ENCODE results near the gene GRK1.

GRK1 gene

DNA sequence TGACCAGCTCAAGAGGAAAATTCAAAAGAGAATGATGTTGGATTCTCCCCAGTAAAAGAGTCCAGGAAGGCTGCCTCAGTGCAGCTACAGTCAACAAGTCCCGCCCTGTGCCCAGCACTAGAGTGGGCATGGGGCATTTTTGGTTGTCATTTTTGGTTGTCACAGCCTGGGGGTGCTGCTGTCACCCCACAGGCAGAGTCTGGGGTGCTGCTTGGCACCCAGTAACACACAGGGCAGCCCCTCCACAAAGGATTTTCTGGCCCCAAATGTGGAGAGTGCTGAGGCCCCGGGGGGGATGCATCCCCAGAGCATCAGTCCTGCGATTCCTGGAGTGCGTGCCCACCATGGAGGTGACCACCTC is 63.8 kb downstream of the GRK1 start:
- DNase-seq = no peak

DNA sequence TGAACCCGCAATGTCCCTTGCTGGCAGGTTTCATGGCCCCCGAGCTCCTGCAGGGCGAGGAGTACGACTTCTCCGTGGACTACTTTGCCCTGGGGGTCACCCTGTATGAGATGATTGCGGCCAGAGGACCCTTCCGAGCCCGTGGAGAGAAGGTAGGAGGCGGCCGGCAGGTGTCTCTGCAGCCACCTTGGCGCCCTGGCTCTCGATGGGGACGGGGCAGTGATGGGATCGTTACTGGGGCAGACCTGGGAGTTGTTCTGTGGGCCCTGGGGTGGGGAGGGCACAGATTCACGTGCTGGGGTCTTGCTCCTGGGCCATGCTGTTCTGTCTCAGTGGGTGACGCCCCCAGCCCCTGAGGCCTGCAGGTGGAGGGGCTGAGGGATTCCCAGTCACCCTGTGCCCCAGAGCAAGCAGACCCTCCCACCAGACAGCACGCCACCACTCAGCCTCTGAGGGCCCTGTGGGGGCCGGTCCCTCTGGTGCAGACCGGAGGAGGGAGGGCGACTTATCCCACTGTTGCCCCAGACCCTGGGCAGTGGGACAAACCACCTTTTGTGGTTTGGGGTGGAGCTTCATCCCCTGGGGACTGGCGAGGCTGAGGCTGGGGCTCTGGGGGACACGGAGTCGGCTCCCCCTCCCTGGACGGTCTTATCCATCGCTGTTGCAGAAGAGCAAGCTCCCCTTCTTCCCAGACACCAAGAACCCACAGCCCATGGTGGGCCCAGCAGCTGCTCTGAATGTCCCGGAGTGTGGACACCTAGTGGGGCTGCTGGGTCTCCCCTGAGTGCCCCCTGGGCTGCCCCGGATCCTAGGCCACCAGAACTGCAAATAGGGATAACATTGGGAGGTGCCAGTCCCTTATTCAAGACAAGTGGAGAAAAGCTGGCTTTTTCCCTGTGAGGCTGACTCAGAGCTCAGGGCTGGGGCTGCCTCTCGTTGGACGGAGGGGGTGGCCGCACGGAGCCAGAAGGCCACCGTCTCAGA is 64.5 kb downstream of the GRK1 start:
- DNase-seq = no peak

DNA sequence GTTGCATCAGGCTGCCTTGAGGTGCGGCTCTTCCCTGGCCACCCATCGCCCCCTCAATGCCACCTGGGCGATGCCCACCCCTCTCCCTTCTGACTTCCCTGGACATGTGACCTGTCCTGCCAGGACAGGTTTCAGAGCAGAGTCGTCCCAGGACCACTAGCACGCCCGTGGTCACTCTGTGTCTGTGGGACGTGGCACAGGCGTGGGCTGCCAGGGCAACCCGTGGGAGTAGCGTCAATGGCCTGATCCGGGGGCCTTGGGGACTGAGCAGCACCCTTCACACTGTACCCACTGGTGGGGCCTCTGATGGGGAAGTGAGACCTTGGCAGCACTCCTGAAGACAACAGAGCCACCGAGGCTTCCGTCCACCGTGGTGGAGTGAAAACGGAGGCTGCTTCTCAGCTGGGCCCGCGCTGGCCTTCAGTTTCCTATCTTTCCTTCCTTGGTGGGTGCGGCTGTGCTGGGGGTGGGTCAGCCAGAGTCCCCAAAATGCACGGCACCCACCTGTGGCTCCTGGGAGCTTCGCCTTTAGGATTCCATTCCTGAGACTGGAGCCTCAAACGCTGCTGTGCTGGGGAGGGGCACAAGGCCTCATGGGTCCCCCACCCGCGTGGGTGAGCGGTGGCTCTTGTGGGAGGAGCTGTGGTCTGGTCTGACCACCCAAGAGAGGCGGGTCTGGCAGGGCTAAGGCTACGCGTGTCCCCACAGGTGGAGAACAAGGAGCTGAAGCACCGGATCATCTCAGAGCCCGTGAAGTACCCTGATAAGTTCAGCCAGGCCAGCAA is 65.3 kb downstream of the GRK1 start:
- DNase-seq = no peak

DNA sequence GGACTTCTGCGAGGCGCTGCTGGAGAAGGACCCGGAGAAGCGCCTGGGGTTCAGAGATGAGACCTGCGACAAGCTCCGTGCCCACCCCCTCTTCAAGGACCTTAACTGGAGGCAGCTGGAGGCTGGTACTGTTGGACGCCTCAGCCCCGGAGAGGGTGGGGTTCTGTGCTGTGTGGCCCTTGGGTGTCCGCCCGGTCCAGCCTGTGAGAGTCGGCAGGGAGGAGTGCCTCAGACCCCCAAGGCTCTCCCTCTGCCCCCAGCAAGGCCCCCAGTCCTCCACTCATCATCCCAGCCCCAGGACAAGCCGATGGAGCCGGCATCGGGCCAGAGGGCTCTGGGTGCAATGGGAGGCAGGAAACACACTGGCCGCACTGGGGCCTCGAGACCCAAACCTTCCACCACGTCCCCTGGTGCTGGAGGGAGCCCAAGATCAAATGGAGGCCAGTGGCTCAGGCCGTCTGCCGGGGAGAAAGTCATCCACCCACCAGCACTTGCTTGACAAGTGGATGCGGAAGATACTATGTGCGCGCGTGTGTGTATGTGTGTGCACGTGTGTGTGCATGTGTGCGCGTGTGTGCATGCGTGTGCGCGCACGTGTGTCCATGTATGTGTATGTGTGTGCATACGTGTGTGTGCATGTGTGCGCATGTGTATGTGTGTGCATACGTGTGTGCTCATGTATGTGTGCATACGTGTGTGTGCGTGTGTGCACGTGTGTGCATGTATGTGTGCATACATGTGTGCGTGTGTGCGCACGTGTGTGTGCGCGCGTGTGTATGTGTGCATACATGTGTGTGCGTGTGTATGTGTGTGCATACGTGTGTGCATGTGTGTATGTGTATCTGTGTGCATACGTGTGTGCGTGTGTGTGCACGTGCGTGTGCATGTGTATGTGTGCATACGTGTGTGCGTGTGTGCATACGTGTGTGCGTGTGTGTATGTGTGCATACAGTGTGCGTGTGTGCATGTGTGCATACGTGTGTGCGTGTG is 66.2 kb downstream of the GRK1 start:
- no peak for DNase-seq

DNA sequence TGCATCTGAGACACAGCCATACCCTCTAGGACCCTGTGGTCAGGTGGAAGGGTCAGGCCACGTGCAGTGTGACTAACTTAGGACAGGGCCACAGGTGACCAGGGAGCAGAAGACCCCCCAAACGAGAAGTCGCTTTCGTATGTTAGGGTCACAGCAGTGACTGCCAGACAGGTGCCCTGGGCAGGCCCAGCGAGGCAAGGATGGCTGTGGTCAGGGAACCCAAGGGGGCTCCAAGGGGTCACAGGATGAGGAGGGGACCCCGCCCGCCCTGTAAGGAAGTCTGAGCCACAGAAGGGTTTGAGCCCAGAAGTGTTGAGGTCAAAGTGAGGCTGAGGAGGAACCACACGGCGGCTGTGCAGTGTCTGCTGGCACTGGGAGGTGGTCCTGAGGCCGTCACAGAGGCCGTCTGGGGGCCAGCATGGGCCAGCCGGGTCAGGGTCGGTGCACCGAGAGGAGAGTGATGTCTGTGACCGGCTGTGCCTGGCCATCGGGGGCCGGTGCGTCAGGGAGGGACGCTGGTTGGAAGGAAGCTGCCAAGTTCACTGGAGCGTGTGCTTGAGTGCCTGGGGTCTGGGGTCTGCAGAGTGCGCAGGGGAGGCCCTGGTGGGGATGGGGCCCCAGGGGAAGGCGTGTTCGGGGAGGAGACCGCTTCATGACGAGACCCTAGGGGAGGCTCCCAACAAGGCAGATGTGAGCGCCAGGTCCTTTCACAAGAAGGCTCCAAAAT is 67.2 kb downstream of the GRK1 start:
- DNase-seq = no peak

DNA sequence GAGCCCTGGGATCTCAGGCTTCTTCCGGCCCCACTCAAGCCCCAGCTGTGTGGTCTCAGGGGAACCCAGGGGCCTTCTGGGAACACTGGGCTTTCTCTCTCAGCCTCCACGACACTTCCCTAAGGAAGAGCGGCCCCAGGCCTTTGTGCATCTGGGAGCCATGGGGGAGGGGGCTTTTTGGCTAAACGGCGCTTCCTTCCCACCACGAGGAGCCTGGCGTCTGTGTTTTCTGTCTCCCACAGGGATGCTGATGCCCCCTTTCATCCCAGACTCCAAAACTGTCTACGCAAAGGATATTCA is 67.8 kb downstream of the GRK1 start:
- no peak for DNase-seq

DNA sequence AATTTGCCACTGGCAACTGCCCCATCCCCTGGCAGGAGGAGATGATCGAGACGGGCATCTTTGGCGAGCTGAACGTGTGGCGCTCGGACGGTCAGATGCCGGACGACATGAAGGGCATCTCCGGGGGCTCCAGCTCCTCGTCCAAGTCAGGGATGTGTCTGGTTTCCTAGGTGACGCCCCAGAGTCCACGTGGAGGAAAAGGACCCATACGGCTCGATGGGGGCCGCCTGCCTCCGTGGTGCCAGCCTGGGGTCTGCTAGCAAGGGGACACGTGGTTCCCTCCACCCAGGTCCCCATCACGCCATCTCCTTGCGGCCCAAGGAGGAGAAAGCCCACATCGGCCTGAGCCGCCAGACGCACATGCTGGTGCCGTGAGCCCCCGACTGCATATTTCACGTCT is 68.2 kb downstream of the GRK1 start:
- DNase-seq = no peak

DNA sequence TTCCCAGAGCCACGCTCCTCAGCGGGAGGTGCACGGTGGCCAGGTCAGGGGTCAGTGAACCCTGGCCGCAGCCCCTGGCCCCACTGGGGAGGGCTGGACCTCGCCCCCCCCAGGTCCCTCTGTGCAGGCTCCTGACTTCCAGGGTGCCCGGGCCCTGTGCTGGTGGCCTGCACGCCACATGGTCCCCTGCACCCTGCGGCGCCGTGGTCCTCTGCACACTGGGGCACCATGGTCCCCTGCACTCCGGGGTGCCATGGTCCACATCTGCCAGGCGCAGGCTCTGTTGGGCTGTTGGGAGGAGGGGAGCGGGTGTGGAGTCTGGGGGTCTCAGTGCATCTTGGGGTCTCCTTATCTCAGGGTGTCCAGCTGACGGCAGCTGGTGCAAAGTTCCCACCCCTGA is 68.7 kb downstream of the GRK1 start:
- no peak for DNase-seq

DNA sequence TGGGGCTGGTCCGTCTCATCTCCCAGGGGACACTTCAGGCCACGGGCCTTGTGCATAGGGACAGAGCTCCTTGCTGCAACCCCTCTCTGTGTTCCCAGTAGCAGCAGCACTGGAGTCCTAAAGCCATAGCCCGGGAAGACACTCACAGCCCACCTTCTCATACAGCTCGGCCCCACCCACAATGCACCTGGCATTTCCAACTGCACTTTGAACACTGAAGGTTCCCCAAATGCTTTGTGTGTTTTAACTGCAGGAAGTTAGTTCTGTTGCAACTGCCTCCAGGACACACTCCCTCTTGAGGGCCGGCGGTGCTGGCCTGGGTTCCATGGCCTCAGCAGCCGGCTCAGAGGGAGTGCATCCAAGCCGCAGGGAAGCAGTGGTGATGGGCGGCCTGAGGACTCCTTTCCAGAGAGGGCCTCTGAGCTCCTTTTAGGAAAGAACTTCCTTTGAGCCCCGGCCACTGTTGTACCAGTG is 69.3 kb downstream of the GRK1 start:
- no peak for DNase-seq

DNA sequence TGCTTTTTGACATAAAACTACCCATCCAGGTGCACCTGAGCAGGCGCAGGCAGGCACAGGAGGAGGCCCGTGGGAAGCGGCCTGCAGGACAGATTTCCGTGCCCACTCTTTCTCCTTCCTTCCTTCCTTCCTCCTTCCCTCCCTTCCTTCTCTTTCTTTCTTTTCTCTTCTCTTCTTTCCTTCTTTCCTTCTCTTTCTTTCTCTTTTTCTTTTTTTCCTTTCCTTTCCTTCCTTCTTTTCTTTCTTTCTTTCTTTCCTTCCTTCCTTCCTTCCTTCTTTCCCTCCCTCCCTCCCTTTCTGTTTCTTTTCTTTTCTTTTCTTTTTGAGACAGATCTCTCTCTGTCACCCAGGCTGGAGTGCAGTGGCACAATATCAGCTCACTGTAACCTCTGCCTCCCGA is 70.8 kb downstream of the GRK1 start:
- no peak for DNase-seq

DNA sequence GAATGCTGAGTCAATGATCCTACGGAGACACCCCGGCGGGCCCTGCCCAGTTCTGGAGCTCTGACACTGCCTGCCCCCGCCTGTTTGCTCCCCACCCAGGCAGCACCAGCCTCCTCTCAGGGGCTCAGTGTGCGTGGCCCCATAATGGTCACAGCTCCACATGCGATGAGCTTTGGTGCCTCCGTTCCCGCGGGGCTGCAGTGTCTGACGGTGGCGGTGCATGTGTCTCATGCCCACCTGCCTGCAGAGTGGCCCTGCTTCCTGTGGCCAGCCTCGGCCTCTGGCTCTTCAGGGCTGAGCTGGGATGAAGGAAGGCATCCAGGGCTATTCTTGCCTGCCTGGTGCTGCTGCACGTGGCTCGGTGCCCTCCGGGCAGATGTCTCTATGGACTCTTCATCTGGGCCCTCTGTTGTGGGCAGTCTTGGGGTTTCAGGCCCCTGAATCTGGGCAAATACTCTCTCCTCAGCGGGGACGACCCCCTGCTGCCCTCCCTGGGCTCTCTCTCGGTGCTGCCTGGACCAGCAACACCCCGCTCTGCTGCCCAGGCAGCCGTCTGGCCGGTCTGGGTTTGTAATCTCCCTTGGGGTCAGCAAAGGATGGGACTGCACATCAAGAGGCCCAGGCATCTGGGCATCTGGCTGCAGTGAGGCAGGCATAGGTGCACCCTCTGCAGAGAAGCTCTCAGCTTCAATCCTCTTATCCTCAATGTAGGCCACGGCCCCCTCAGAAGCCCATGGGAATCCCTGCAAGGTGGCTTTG is 72.7 kb downstream of the GRK1 start:
- DNase-seq = no peak

DNA sequence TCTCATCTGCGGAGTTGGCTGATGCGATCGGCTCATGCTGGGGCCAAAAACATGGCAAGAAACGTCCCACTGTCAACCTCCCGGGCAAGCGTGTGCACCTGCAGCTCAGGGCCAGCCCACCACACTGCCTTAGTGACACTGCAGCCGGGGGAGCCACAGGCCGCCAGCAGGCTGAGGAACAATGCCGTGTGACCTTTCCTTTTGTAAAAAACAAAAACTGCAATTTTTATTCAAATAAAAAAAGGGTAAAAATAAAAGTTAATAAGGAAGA is 73.2 kb downstream of the GRK1 start:
- no peak for DNase-seq

DNA sequence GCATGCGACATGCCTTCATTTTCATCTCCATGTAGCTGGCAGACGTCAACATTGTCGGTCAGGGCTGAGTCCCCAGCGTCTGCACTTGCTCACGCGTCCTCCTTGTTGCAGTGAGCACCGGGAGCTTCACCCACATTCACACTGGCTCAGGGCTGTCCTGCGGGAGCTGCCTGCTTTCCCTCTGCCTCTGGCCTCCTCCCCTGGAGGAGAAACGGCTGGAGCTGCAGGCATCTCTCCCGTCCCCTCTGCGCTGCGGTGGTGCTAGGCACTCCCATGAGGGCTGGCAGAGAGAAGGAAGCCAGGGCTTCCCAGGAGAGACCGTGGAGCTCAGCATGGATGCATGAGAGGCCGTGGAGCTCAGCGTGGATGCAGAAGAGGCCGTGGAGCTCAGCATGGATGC is 73.6 kb downstream of the GRK1 start:
- DNase-seq = no peak

DNA sequence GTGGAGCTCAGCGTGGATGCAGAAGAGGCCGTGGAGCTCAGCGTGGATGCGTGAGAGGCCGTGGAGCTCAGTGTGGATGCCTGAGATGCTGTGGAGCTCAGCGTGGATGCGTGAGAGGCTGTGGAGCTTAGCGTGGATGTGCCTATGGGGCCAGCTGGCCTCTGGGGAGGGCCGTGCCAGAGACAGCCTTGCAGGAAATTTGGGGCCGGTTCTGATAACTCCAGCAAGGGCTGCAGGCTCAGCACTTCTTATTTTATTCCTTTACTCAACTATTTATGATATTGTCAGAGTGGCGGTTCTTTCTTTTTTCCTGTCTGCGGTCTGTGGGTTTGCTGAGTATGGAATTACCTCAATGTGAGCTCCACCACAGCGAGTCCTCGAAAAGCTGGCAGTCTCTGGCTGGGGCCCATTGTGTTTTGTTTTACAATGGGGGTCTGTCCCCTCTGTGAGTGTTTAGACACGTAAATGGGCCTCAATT is 74.2 kb downstream of the GRK1 start:
- no peak for DNase-seq

DNA sequence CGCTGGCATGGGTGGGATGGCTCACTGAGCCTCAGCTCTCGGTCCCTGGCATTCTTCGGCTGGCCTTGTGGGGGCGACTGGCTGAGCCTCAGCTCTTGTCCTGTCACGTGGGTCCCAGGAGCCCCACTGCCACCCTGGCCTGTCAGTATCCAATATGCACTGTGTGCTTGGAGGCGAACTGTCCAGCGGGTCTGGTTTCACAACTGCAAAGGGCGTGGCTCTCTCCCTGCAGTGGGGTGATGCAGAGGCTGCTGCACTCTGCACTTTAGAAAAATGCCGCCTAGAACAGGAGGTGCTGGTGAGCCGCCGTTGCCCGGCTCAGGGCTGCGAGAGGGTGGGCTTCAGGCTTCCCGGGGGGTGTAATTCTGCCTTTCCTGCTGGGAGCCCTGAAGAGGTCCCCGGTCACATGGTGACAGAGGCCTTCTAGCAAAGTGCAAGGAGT is 75.0 kb downstream of the GRK1 start:
- peak in 2 of 3 experiments; percentile 36 to 78 for DNase-seq

DNA sequence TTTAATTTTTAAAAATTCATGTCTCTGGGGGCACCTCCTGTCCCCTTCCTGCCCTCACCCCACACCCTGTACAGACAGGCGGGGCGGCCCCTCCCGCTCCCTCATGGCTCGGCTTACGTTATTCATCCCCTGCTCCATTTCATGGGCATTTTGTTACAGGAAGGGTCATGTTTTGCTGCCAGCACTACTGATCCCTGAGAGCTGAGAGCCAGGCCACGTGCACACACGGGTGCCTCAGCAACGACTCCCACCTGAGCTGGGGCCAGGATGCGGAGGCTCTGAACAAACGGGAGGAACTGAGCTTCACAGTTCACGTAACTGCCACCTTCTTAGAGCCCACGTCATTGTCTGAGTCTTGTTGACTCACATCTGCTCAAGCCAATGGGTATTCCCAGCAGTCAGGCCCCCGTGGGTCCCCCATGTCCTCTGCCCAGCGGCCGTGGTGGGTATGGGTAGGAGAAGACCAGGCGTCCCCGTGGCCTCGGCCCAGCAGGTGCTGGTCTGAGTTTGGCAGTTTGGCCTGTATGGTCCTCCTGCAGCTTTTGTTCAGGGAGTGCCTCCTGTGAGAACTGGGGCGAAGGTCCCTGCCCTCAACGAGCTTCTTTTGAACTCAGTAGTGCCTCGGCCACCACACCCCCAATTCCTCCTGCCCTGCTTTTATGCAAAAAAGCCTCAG is 75.6 kb downstream of the GRK1 start:
- DNase-seq = peak in 1 of 3 experiments; percentile 36

DNA sequence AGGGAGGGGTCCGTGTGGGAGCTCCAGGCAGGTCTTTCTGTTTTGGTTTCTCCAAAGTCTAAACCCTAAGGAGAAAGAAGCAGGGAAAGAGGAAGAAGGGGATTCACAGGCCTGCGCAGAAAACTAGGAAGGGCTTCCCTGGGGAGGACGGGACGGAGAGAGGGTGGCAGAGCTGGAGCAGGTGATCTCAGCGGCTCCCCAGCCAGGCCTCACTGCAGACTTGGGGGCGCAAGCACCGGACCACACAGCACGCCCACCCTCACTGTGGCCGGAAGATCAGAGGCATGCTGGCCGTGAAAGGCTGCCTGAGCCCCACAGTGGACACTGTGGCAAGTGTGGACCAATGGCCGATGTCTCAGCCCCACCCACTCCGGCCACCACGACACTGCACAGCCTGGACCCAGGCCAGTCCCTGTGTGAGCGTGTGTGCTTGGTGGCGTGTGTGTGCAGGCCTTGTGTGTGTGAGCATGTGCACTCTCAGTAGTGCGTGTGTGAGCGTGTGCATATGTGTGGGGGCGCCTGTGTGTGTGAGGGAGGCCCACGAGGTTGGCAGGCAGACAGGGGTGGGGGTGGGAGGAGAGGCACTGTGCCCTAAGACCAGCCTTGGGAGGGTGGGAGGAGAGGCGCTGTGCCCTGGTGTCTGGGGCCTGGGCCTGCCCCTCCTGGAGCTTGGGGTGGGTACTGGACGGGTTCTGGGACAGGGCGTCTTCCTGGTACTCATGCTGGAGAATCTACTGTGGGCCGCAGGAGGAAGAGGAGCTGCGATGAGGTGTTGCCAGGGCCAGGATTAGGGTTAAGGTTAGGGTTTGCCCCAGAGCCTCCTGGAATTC is 76.6 kb downstream of the GRK1 start:
- DNase-seq = no peak

DNA sequence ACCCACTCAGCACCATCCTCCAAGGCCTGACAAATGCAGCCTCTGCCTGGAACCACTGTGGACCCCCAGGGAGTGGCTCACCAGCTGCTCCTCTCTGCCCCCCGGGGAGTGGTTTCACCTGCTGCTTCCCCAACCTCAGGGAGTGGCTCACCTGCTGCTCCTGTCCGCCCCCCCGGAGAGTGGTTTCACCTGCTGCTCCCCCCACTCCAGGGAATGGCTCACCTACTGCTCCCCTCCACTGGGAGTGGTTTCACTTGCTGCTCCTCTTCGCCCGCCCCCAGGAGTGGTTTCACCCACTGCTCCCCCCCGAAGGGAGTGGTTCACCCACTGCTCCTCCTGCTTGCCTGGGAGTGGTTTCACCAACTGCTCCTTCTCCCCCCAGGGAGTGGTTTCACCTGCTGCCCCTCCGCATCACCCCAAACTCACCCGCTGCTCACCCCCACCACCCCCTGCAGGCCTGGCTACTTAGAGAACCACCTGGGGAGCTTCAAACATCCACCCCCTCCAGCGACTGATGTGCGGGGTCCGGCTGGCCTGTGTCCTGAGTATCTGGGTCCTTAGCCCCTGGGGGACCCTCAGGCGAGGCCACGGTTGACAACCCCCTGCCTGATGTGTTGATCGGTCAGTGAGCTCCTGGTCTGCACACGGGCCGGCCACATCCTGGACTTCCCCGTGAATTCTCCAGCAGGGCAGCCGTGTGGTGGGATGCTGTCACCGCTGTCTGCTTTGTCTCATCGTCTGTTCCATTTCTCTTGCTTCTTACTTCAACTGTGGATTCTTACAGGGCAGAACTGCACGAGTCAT is 77.4 kb downstream of the GRK1 start:
- DNase-seq = peak; percentile 90 to 96 (median 93)

DNA sequence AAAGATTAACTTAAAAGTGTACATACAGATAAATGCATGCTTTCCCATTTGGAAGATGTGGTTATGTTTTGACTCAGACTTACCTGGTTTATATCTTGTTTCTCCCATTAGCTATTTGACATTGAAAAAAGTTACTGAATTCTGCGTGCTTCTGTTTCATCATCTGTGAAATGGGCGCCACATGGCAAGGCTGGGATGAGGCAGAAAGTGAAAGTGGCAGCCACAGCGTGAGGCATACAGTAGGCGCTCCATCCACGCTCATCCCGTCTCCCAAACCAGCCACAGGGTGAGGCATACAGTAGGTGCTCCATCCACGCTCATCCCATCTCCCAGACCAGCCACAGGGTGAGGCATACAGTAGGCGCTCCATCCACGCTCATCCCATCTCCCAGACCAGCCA is 78.0 kb downstream of the GRK1 start:
- no peak for DNase-seq

All from NCI-H1417 (cell line).